H9 (cell line): Measurements from ENCODE around the gene PXN. TPM values are rescaled to one million over a fixed set of nuclear protein-coding genes. Genes with fewer than 3 reads are reported as not detected.
A peak's percentile ranks its signal among the peaks of the same experiment; 100 is the strongest.

Experiments
- DNase-seq: peaks from one replicate; pipeline ENCODE4 v3.0.0-alpha.2; 2017
- H2AFZ ChIP-seq: one replicate; pipeline ENCODE4 v1.6.1; 2013; ENCODE audit warnings: mild to moderate bottlenecking, low read length, control low read depth, moderate library complexity
- H2AK5ac ChIP-seq: 2 replicates; pipeline ENCODE4 v1.6.1; 2013; ENCODE audit warnings: low read length, control low read depth, mixed read lengths; ENCODE audit not compliant: insufficient read length
- H2BK120ac ChIP-seq: one replicate; pipeline ENCODE4 v1.6.1; 2013; ENCODE audit warnings: low read depth, mild to moderate bottlenecking, low read length, control low read depth, inconsistent platforms; ENCODE audit not compliant: poor library complexity, severe bottlenecking
- H2BK12ac ChIP-seq: 2 replicates; pipeline ENCODE4 v1.6.1; 2013; ENCODE audit warnings: low read length, control low read depth, mixed read lengths, low read depth; ENCODE audit not compliant: insufficient read length
- H2BK15ac ChIP-seq: 2 replicates; pipeline ENCODE4 v1.6.1; 2013; ENCODE audit warnings: low read depth, low read length, control low read depth
- H2BK20ac ChIP-seq: one replicate; pipeline ENCODE4 v1.6.1; 2013; ENCODE audit warnings: low read depth, mild to moderate bottlenecking, low read length, control low read depth, inconsistent platforms; ENCODE audit not compliant: poor library complexity, severe bottlenecking
- H2BK5ac ChIP-seq: 2 replicates; pipeline ENCODE4 v1.6.1; 2013; ENCODE audit warnings: low read length, control low read depth, mixed read lengths; ENCODE audit not compliant: insufficient read length
- H3K14ac ChIP-seq: 2 replicates; pipeline ENCODE4 v1.6.1; 2013; ENCODE audit warnings: low read length, control low read depth; ENCODE audit not compliant: insufficient read depth
- H3K18ac ChIP-seq: 2 replicates; pipeline ENCODE4 v1.6.1; 2013; ENCODE audit warnings: low read depth, mild to moderate bottlenecking, mixed read lengths, low read length, control low read depth; ENCODE audit not compliant: insufficient read length
- H3K23ac ChIP-seq: 2 replicates; pipeline ENCODE4 v1.6.1; 2013; ENCODE audit warnings: low read length, control low read depth, mixed read lengths, low read depth; ENCODE audit not compliant: insufficient read length
- H3K23me2 ChIP-seq: 2 replicates; pipeline ENCODE4 v1.6.1; 2013; ENCODE audit warnings: low read depth, mild to moderate bottlenecking, mixed read lengths, low read length, control low read depth; ENCODE audit not compliant: insufficient read length, poor library complexity, severe bottlenecking
- H3K27ac ChIP-seq: 2 replicates; pipeline ENCODE4 v1.5.1; 2013; ENCODE audit warnings: low read length, control low read depth, mixed read lengths, low read depth; ENCODE audit not compliant: insufficient read length
- H3K27me3 ChIP-seq: 2 replicates; pipeline ENCODE4 v1.6.1; 2013; ENCODE audit warnings: low read length, control low read depth, inconsistent platforms; ENCODE audit not compliant: insufficient read depth
- H3K4ac ChIP-seq: 2 replicates; pipeline ENCODE4 v1.6.1; 2013; ENCODE audit warnings: low read depth, mild to moderate bottlenecking, control low read depth, inconsistent platforms, low read length, moderate library complexity
- H3K4me1 ChIP-seq: 2 replicates; pipeline ENCODE4 v1.6.1; 2013; ENCODE audit warnings: low read length, control low read depth, inconsistent platforms; ENCODE audit not compliant: insufficient read depth
- H3K4me2 ChIP-seq: 2 replicates; pipeline ENCODE4 v1.6.1; 2013; ENCODE audit warnings: low read length, control low read depth, mixed read lengths; ENCODE audit not compliant: insufficient read length, insufficient read depth
- H3K56ac ChIP-seq: 2 replicates; pipeline ENCODE4 v1.6.1; 2013; ENCODE audit warnings: low read depth, mild to moderate bottlenecking, mixed read lengths, low read length, control low read depth; ENCODE audit not compliant: insufficient read length
- H3K79me1 ChIP-seq: 2 replicates; pipeline ENCODE4 v1.6.1; 2013; ENCODE audit warnings: low read depth, mild to moderate bottlenecking, moderate library complexity, low read length, control low read depth, inconsistent platforms; ENCODE audit not compliant: insufficient read depth, poor library complexity, severe bottlenecking
- H3K79me2 ChIP-seq: 2 replicates; pipeline ENCODE4 v1.6.1; 2013; ENCODE audit warnings: low read length, control low read depth, inconsistent platforms; ENCODE audit not compliant: insufficient read depth
- H3K9ac ChIP-seq: 2 replicates; pipeline ENCODE4 v1.6.1; 2013; ENCODE audit warnings: low read length, control low read depth, mixed read lengths; ENCODE audit not compliant: insufficient read length; ENCODE audit errors: extremely low read depth
- H3K9me3 ChIP-seq: one replicate; pipeline ENCODE4 v1.6.1; 2013; ENCODE audit warnings: low read depth, low read length, inconsistent platforms; ENCODE audit not compliant: control insufficient read depth
- H3T11ph ChIP-seq: one replicate; pipeline ENCODE4 v1.6.1; 2013; ENCODE audit warnings: mild to moderate bottlenecking, low read length, control low read depth, inconsistent platforms
- H4K20me1 ChIP-seq: one replicate; pipeline ENCODE4 v1.6.1; 2013; ENCODE audit not compliant: control insufficient read depth, insufficient read length, insufficient read depth
- H4K5ac ChIP-seq: 2 replicates; pipeline ENCODE4 v1.6.1; 2013; ENCODE audit warnings: low read depth, mild to moderate bottlenecking, mixed read lengths, low read length, control low read depth; ENCODE audit not compliant: insufficient read length
- H4K8ac ChIP-seq: replicated peaks from 2 replicates; pipeline ENCODE4 v1.6.1; 2013; ENCODE audit warnings: low read length, control low read depth, mixed read lengths, low read depth; ENCODE audit not compliant: insufficient read length
- H4K91ac ChIP-seq: 2 replicates; pipeline ENCODE4 v1.6.1; 2013; ENCODE audit warnings: low read depth, mild to moderate bottlenecking, moderate library complexity, mixed read lengths, low read length, control low read depth; ENCODE audit not compliant: insufficient read length
- H3K27ac Mint-ChIP-seq, 3 experiments: 2 replicates in 2 of 3; 3 replicates in 1 of 3; pipeline ENCODE4 v1.8.0; 2020 to 2021; ENCODE audit warnings: mixed read lengths in 3 of 3, mild to moderate bottlenecking in 1 of 3, moderate library complexity in 1 of 3
- H3K27me3 Mint-ChIP-seq: 2 replicates; pipeline ENCODE4 v1.8.0; 2021; ENCODE audit warnings: low read depth, mild to moderate bottlenecking, moderate library complexity, mixed read lengths
- H3K36me3 Mint-ChIP-seq, 3 experiments: 2 replicates in 2 of 3; 3 replicates in 1 of 3; pipeline ENCODE4 v1.8.0; 2020 to 2021; ENCODE audit warnings: low read depth in 3 of 3, mixed read lengths in 3 of 3; ENCODE audit not compliant: insufficient read depth in 1 of 3
- H3K4me1 Mint-ChIP-seq, 2 experiments: 2 replicates each; pipeline ENCODE4 v1.8.0; 2020; ENCODE audit warnings: mixed read lengths in 2 of 2
- H3K4me3 Mint-ChIP-seq, 2 experiments: 2 replicates in 1 of 2; 3 replicates in 1 of 2; pipeline ENCODE4 v1.8.0; 2020 to 2021; ENCODE audit warnings: mild to moderate bottlenecking in 2 of 2, mixed read lengths in 2 of 2, moderate library complexity in 1 of 2
- H3K9me3 Mint-ChIP-seq, 2 experiments: 2 replicates in 1 of 2; 3 replicates in 1 of 2; pipeline ENCODE4 v1.8.0; 2020; ENCODE audit warnings: mild to moderate bottlenecking in 2 of 2, mixed read lengths in 2 of 2, moderate library complexity in 1 of 2
- CTCF ChIP-seq: fragments of 200-600 bp; sonication (generic); conservative IDR thresholded peaks from 3 replicates; pipeline ENCODE4 v1.8.0; 2021; ENCODE audit warnings: antibody characterized with exemption, mild to moderate bottlenecking
- WGBS: extraction: QIAGEN DNeasy Blood & Tissue Kit; methylation state at CpG from one replicate; pipeline ENCODE4 v1.1.7; 2013; ENCODE audit warnings: missing lambda C conversion rate, low lambda C conversion rate, mixed read lengths; ENCODE audit not compliant: insufficient read length; ENCODE audit errors: extremely low coverage; 5-methylcytosine and 5-hydroxymethylcytosine counted together
- total RNA-seq: library from RNA; stranded (reverse); gene quantifications from 2 replicates; pipeline ENCODE4 v1.2.1, GENCODE V29; 2021

Gene PXN
- total RNA-seq, 1 experiment from 2014 or later, result 92.8 TPM

- Mint-ChIP-seq H3K36me3 (peaks cover 29 to 73% (median 63%) of the 10 kb centered on the region in 3 experiments; a peak in 6 of 7 replicates), H3K9me3 (no peaks in the 10 kb centered on the region), H3K4me1 (peaks cover 0 to 7% of the 10 kb centered on the region in 2 experiments; a peak in 2 of 4 replicates), H3K27me3 (no peaks in the 10 kb centered on the region), H3K4me3 (no peak overlapping the region), H3K27ac (peak overlapping the region in 2 of 3 experiments; percentile 47 to 64; a peak in 3 of 7 replicates)
- Histone ChIP-seq H3K14ac (no peak overlapping the region), H3K23me2 (no peaks in the 10 kb centered on the region), H4K5ac (no peak overlapping the region), H3K79me2 (no peaks in the 10 kb centered on the region), H4K8ac (no peak overlapping the region), H2BK20ac (no peak overlapping the region), H3K23ac (no peak overlapping the region), H4K91ac (no peak overlapping the region), H2BK15ac (no peak overlapping the region), H3K27ac (no peak overlapping the region), H3K4me2 (no peak overlapping the region), H3T11ph (no peak overlapping the region), H3K9ac (no peak overlapping the region), H3K56ac (no peak overlapping the region), H4K20me1 (no peaks in the 10 kb centered on the region), H3K79me1 (no peaks in the 10 kb centered on the region), H3K27me3 (no peaks in the 10 kb centered on the region), H2AK5ac (no peak overlapping the region), H2BK12ac (no peak overlapping the region), H2BK5ac (no peak overlapping the region), H2AFZ (no peak overlapping the region), H3K4ac (no peak overlapping the region), H3K4me1 (no peaks in the 10 kb centered on the region), H2BK120ac (no peak overlapping the region), H3K9me3 (no peaks in the 10 kb centered on the region), H3K18ac (no peak overlapping the region)
- no peak for TF ChIP-seq CTCF
- WGBS, result no CpG with 5 or more reads among the region's 12 CpGs
- no peak for DNase-seq
These were observed 54.2 kb downstream of the PXN start for GRCh38 chr12:120211243-120211903.
